ENCODE measurements around the gene WDR70.
"Not testable (repeated sequence)": the region's sequence is repeated elsewhere in the genome, so short reads cannot be mapped to it uniquely, and the experiment has no call there.

WDR70 gene

GRCh38 chr5:37575541-37576489 lies 196.7 kb downstream of the WDR70 start:
- DNase-seq, result no peak

- no peak for DNase-seq
Measured at GRCh38 chr5:37576552-37576951, 197.4 kb downstream of the WDR70 start.

- DNase-seq, result no peak
Measured at GRCh38 chr5:37578176-37578575, 199.1 kb downstream of the WDR70 start.

GRCh38 chr5:37580106-37580505 lies 201.0 kb downstream of the WDR70 start:
- DNase-seq, result no peak

GRCh38 chr5:37582202-37582601 lies 203.1 kb downstream of the WDR70 start:
- no peak for DNase-seq

GRCh38 chr5:37593292-37593691 lies 214.2 kb downstream of the WDR70 start:
- not testable (repeated sequence) for DNase-seq

GRCh38 chr5:37594864-37595263 lies 215.7 kb downstream of the WDR70 start:
- not testable (repeated sequence) for DNase-seq

- no peak for DNase-seq
Measured at GRCh38 chr5:37598733-37599132, 219.6 kb downstream of the WDR70 start.

GRCh38 chr5:37601163-37601562 lies 222.0 kb downstream of the WDR70 start:
- DNase-seq, result no peak

GRCh38 chr5:37603072-37603471 lies 224.0 kb downstream of the WDR70 start:
- no peak for DNase-seq

GRCh38 chr5:37604290-37604689 lies 225.2 kb downstream of the WDR70 start:
- DNase-seq, result no peak

GRCh38 chr5:37606148-37606547 lies 227.0 kb downstream of the WDR70 start:
- DNase-seq, result no peak

- DNase-seq, result no peak
Measured at GRCh38 chr5:37606632-37607248, 227.6 kb downstream of the WDR70 start.

GRCh38 chr5:37615184-37615583 lies 236.1 kb downstream of the WDR70 start:
- no peak for DNase-seq

GRCh38 chr5:37619353-37619752 lies 240.2 kb downstream of the WDR70 start:
- DNase-seq, result no peak

- DNase-seq, result not testable (repeated sequence)
Measured at GRCh38 chr5:37622354-37622753, 243.2 kb downstream of the WDR70 start.

GRCh38 chr5:37626266-37626665 lies 247.1 kb downstream of the WDR70 start:
- DNase-seq, result no peak

GRCh38 chr5:37628876-37629275 lies 249.8 kb downstream of the WDR70 start:
- no peak for DNase-seq

- DNase-seq, result no peak
Measured at GRCh38 chr5:37631939-37632338, 252.8 kb downstream of the WDR70 start.

- DNase-seq, result no peak
Measured at GRCh38 chr5:37637165-37637845, 258.2 kb downstream of the WDR70 start.

GRCh38 chr5:37638897-37639296 lies 259.8 kb downstream of the WDR70 start:
- DNase-seq, result no peak

- DNase-seq, result no peak
Measured at GRCh38 chr5:37640088-37640487, 261.0 kb downstream of the WDR70 start.

GRCh38 chr5:37641933-37642332 lies 262.8 kb downstream of the WDR70 start:
- DNase-seq, result no peak

- DNase-seq, result no peak
Measured at GRCh38 chr5:37645707-37646106, 266.6 kb downstream of the WDR70 start.
